K562 (cell line): ENCODE results near the gene ERGIC1. TPM values are rescaled to one million over a fixed set of nuclear protein-coding genes. Genes with fewer than 3 reads are reported as not detected.

Experiments used
- ATAC-seq: fragments of 200-7000 bp; cut with Tn5 transposase; 3 replicates; pipeline ENCODE4 v1.9.1; 2020; ENCODE audit warnings: moderate library complexity
- BruUV-seq: library from RNA; stranded (reverse); fragments of 400-500 nt; replicated peaks from 2 replicates; lab custom pipeline; 2021; lab: Mats Ljungman, UMichigan
- CTCF ChIA-PET: fragments of 300-600 bp; formaldehyde crosslinking; extraction: SDS; loops from one replicate; lab custom pipeline; 2021; ENCODE audit warnings: low intra/inter-chr PET ratio; lab: Yijun Ruan, JAX
- POLR2A ChIA-PET: fragments of 300-600, 350-650 bp; sonication (Branson Sonifier 250); formaldehyde crosslinking; extraction: SDS; loops from one replicate; lab custom pipeline; 2021; ENCODE audit warnings: antibody characterized with exemption, inconsistent platforms; lab: Yijun Ruan, JAX
- DNase-seq, 4 experiments: peaks; one replicate each; pipeline versions ENCODE4 v3.0.0 to v3.0.0-alpha.2; 2011 to 2018; ENCODE audit warnings: low spot score in 3 of 4, mixed read lengths in 3 of 4; ENCODE audit errors: extremely low read depth in 1 of 4
- FAIRE-seq: peaks from 2 replicates; lab custom pipeline; 2011; peaks lifted over from hg19 to GRCh38; lab: Jason Lieb, UNC
- H2AFZ ChIP-seq: 2 replicates; pipeline ENCODE4 v1.6.0; 2011; ENCODE audit warnings: low read depth, low read length, control low read depth, inconsistent platforms
- H3K27ac ChIP-seq: fragments of 200-600 bp; 3 replicates; pipeline ENCODE4 v1.8.0; 2011; ENCODE audit warnings: low read depth, mild to moderate bottlenecking, control low read depth, inconsistent platforms, low read length, moderate library complexity, mixed read lengths; ENCODE audit errors: extremely low read depth
- H3K27me3 ChIP-seq, 2 experiments: fragments of 300-600 bp in 1 of 2; 2 replicates in 1 of 2; 3 replicates in 1 of 2; pipeline versions ENCODE4 v1.6.0 to v1.8.0; 2011; ENCODE audit warnings: inconsistent platforms in 2 of 2, low read length in 2 of 2, mild to moderate bottlenecking in 1 of 2, mixed read lengths in 1 of 2, moderate library complexity in 1 of 2; ENCODE audit not compliant: control insufficient read depth in 2 of 2, insufficient read depth in 2 of 2
- H3K36me3 ChIP-seq: fragments of 300-600 bp; 3 replicates; pipeline ENCODE4 v1.8.0; 2011; ENCODE audit warnings: mild to moderate bottlenecking, low read length, inconsistent platforms; ENCODE audit not compliant: control insufficient read depth, insufficient read depth
- H3K4me1 ChIP-seq, 2 experiments: fragments of 200-600 bp in 1 of 2; replicated peaks in 1 of 2; 2 replicates in 1 of 2; 3 replicates in 1 of 2; pipeline versions ENCODE4 v1.5.1 to v1.8.0; 2011; ENCODE audit warnings: inconsistent platforms in 2 of 2, low read length in 2 of 2, mild to moderate bottlenecking in 1 of 2, mixed read lengths in 1 of 2, moderate library complexity in 1 of 2; ENCODE audit not compliant: control insufficient read depth in 2 of 2, insufficient read depth in 2 of 2
- H3K4me2 ChIP-seq: 2 replicates; pipeline ENCODE4 v1.6.1; 2011; ENCODE audit warnings: low read length, control low read depth, inconsistent platforms, mixed read lengths; ENCODE audit not compliant: insufficient read depth
- H3K4me3 ChIP-seq: fragments of 200-600 bp; sonication (generic), shearing (Covaris generic); 2 replicates; pipeline ENCODE4 v1.5.1; 2016; ENCODE audit warnings: control low read depth, inconsistent platforms
- H3K79me2 ChIP-seq: fragments of 200-600 bp; 3 replicates; pipeline ENCODE4 v1.8.0; 2011; ENCODE audit warnings: low read length, inconsistent platforms; ENCODE audit not compliant: control insufficient read depth, insufficient read depth
- H3K9ac ChIP-seq, 2 experiments: 2 replicates each; pipeline versions ENCODE4 v1.6.0 to v1.6.1; 2011; ENCODE audit warnings: low read depth in 2 of 2, low read length in 2 of 2, control low read depth in 1 of 2, inconsistent platforms in 1 of 2, mild to moderate bottlenecking in 1 of 2, mixed read lengths in 1 of 2; ENCODE audit not compliant: insufficient read depth in 1 of 2
- H3K9me1 ChIP-seq: one replicate; pipeline ENCODE4 v1.6.0; 2011; ENCODE audit warnings: inconsistent platforms, mild to moderate bottlenecking, low read length, moderate library complexity; ENCODE audit not compliant: control insufficient read depth, insufficient read depth
- H3K9me3 ChIP-seq: replicated peaks from 2 replicates; pipeline ENCODE4 v1.5.1; 2011; ENCODE audit warnings: low read depth, low read length, inconsistent platforms; ENCODE audit not compliant: control insufficient read depth, insufficient read depth
- H4K20me1 ChIP-seq: replicated peaks from 2 replicates; pipeline ENCODE4 v1.6.1; 2011; ENCODE audit warnings: low read length, inconsistent platforms, mixed read lengths; ENCODE audit not compliant: control insufficient read depth, insufficient read depth
- KLF10 ChIP-seq: fragments of 250-450 bp; sonication (Bioruptor Pico); IDR thresholded peaks from 2 replicates; pipeline ENCODE4 v1.6.1; 2021; ENCODE audit warnings: matching md5 sums
- WGBS: fragments of 100-300 bp; shearing (Covaris generic); methylation state at CpG from one replicate; pipeline ENCODE4 v1.1.6; 2016; ENCODE audit warnings: low coverage, mixed read lengths; ENCODE audit not compliant: insufficient coverage; ENCODE audit errors: missing lambda C conversion rate; 5-methylcytosine and 5-hydroxymethylcytosine counted together
- in situ Hi-C: fragments of 300-500 bp; cut with MboI; formaldehyde crosslinking; loops from 4 replicates; pipeline ENCODE4 v1.15.0; 2018; ENCODE audit warnings: inconsistent platforms, mixed read lengths
- intact Hi-C: fragments of 100-400 bp; cut with micrococcal nuclease; formaldehyde crosslinking; loops from 2 replicates; pipeline ENCODE4 v1.14.2; 2022
- polyA plus RNA-seq, 8 experiments: library from polyadenylated mRNA; depleted of rRNA in 4 of 8; stranded (reverse) in 5 of 8; unstranded in 3 of 8; fragments of >200 nt; fragmentation: Nextera tagmentation in 2 of 8; fragmentation: Illumina TruSeq in 1 of 8; extraction: Ambion mirVana in 2 of 8; extraction: Trizol in 1 of 8; gene quantifications; 2 replicates each; pipeline versions ENCODE4 v1.2.1 to v1.2.3, GENCODE V29; 2011 to 2014; ENCODE audit warnings: inconsistent platforms in 1 of 8, missing spikeins in 1 of 8
- total RNA-seq, 7 experiments: library from RNA; depleted of rRNA in 6 of 7; stranded (reverse); fragments of >200 nt in 6 of 7; fragmentation: Illumina TruSeq in 2 of 7; extraction: Trizol in 2 of 7; gene quantifications; 2 replicates each; pipeline versions ENCODE4 v1.2.1 to v1.2.3, GENCODE V29; 2011 to 2021; ENCODE audit warnings: low replicate concordance in 1 of 7
- TF ChIP-seq, protein P1 (sequence below), 2 experiments: fragments of 450-650 bp; IDR thresholded peaks; 2 replicates each; pipeline ENCODE4 v1.6.1; 2018; ENCODE audit warnings: mild to moderate bottlenecking in 2 of 2, low read depth in 1 of 2; ENCODE audit not compliant: partially characterized antibody in 2 of 2

The ERGIC1 gene
- total and polyA plus RNA-seq, 9 of the 15 experiments (the other 6 are each of a cell fraction or from before 2014, with no cell fraction given), result 5.5 to 68.4 (median 36.4) TPM

GRCh38 chr5:172818081-172818480 is 16.0 kb upstream of the ERGIC1 start:
- Histone ChIP-seq H3K4me1 (peaks cover 6 to 23% of the 10 kb centered on the region in 2 experiments; a peak in 4 of 5 replicates), H3K79me2 (no peaks in the 10 kb centered on the region), H3K4me2 (no peak overlapping the region), H3K27ac (no peak overlapping the region), H3K27me3 (no peaks in the 10 kb centered on the region), H4K20me1 (no peaks in the 10 kb centered on the region), H3K9me3 (no peaks in the 10 kb centered on the region), H3K9me1 (no peaks in the 10 kb centered on the region), H3K36me3 (no peaks in the 10 kb centered on the region), H2AFZ (no peak overlapping the region), H3K9ac (peak overlapping the region in 1 of 2 experiments; percentile 13; a peak in 1 of 4 replicates), H3K4me3 (no peak overlapping the region)
- intact Hi-C loops, result no loop called here
- WGBS, result 81% methylated on average over 3 of the region's 3 CpGs
- no TSS peak for BruUV-seq
- DNase-seq (no peak), FAIRE-seq (no peak), ATAC-seq (no peak)
- TF ChIP-seq, protein P1, sequence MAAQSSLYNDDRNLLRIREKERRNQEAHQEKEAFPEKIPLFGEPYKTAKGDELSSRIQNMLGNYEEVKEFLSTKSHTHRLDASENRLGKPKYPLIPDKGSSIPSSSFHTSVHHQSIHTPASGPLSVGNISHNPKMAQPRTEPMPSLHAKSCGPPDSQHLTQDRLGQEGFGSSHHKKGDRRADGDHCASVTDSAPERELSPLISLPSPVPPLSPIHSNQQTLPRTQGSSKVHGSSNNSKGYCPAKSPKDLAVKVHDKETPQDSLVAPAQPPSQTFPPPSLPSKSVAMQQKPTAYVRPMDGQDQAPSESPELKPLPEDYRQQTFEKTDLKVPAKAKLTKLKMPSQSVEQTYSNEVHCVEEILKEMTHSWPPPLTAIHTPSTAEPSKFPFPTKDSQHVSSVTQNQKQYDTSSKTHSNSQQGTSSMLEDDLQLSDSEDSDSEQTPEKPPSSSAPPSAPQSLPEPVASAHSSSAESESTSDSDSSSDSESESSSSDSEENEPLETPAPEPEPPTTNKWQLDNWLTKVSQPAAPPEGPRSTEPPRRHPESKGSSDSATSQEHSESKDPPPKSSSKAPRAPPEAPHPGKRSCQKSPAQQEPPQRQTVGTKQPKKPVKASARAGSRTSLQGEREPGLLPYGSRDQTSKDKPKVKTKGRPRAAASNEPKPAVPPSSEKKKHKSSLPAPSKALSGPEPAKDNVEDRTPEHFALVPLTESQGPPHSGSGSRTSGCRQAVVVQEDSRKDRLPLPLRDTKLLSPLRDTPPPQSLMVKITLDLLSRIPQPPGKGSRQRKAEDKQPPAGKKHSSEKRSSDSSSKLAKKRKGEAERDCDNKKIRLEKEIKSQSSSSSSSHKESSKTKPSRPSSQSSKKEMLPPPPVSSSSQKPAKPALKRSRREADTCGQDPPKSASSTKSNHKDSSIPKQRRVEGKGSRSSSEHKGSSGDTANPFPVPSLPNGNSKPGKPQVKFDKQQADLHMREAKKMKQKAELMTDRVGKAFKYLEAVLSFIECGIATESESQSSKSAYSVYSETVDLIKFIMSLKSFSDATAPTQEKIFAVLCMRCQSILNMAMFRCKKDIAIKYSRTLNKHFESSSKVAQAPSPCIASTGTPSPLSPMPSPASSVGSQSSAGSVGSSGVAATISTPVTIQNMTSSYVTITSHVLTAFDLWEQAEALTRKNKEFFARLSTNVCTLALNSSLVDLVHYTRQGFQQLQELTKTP (IDR thresholded peaks at IDR 0.05; ENCODE audit: low read depth in 1 of 2, partially characterized antibody in 2 of 2), result no peak
- no peak for TF ChIP-seq KLF10 (CRISPR knock-in tag)
- POLR2A ChIA-PET, result interaction anchor here (0.9 to 1.3 kb wide), 2 partner anchors 47 to 48 kb away, joined by 3 read pairs; no protein-coding TSS in a partner anchor
- in situ Hi-C loops, result no loop called here
- CTCF ChIA-PET, result interaction anchor here (0.6 kb wide), 1 partner anchor 10 kb away, joined by 3 read pairs; no protein-coding TSS in a partner anchor
